HUES48 (cell line): Measurements from ENCODE around the gene GATAD2A.

Experiments used
- H3K27ac ChIP-seq: one replicate; pipeline ENCODE4 v1.7.0; 2013; ENCODE audit warnings: low read depth, low read length, inconsistent platforms
- H3K27me3 ChIP-seq: 2 replicates; pipeline ENCODE4 v1.6.1; 2013; ENCODE audit warnings: mild to moderate bottlenecking, low read length; ENCODE audit not compliant: control insufficient read depth, insufficient read depth
- H3K36me3 ChIP-seq: 2 replicates; pipeline ENCODE4 v1.6.1; 2013; ENCODE audit warnings: low read length; ENCODE audit not compliant: control insufficient read depth, insufficient read depth
- H3K4me1 ChIP-seq: 2 replicates; pipeline ENCODE4 v1.6.1; 2013; ENCODE audit warnings: mild to moderate bottlenecking, low read length; ENCODE audit not compliant: control insufficient read depth, insufficient read depth
- H3K4me3 ChIP-seq: 2 replicates; pipeline ENCODE4 v1.5.1; 2013; ENCODE audit warnings: mild to moderate bottlenecking, low read depth, low read length
- H3K9ac ChIP-seq: 2 replicates; pipeline ENCODE4 v1.6.1; 2013; ENCODE audit warnings: mild to moderate bottlenecking, low read depth, low read length, moderate library complexity
- H3K9me3 ChIP-seq: 2 replicates; pipeline ENCODE4 v1.6.1; 2013; ENCODE audit warnings: low read length; ENCODE audit not compliant: control insufficient read depth, insufficient read depth

Gene GATAD2A

DNA sequence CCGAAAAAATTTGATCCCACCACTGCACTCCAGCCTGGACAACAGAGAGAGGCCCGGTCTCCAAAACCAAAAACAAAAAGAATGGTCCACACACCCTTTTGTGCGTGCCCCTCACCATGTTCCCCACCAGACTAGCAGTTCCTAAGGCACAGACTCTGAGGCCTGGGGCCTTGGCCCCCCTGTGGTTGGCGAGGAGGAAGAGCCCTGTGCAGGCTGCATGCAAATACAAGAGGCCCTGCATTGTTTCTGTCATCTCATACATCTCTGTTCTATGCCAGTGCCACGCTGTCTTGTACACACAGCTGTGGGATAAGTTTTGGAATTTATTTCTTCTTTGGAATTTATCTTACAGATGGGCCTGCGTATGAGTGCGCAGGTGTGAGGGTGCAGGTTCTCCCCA, 118.6 kb downstream of the GATAD2A start:
- no peaks in the 10 kb centered on the region for H3K4me1 ChIP-seq
- peaks cover 3% of the 10 kb centered on the region; the same call in 1 of the 2 replicates for H3K9me3 ChIP-seq
- no peak overlapping the region for H3K4me3 ChIP-seq
- no peaks in the 10 kb centered on the region for H3K27me3 ChIP-seq
- no peak overlapping the region for H3K27ac ChIP-seq
- peaks cover 54% of the 10 kb centered on the region for H3K36me3 ChIP-seq
- H3K9ac ChIP-seq, result no peak overlapping the region

DNA sequence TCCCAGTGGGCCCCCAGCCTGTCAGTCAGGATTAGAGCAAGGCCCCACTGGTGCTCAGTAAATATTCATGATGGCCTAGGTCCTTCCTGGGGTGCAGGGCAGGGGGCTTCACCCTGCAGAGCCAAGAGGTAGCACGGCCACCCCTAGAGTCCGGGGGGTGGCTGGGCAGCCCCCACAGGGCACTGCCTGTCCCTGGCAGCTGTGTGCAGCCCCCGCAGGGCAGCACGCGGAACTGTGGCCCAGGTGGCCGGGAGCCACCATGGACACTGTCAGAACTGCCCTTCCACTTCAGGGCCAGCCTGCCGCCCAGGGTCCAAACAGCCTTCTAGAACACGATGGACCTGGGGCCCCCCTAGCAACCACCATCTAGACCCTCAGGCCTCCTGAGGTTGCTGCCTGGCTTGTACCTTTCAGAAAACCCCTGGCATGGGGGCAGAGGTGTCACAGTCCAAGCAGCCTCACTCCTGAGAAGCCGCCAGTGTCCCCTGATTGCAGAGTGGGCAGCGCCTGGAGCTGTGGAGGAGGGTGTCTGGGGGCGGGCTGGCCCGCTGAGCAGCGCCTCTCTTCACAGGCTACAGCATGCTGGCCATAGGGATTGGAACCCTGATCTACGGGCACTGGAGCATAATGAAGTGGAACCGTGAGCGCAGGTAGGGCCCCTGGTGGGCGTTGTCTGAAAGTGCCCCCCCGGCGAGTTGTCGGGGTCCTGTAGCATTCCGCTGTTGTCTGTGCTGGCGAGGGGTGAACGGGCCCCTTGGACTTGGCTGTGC, 120.3 kb downstream of the GATAD2A start:
- Histone ChIP-seq H3K4me1 (no peaks in the 10 kb centered on the region), H3K4me3 (no peak overlapping the region), H3K9me3 (peaks cover 3% of the 10 kb centered on the region; the same call in 1 of the 2 replicates), H3K36me3 (peaks cover 45% of the 10 kb centered on the region), H3K9ac (no peak overlapping the region), H3K27me3 (no peaks in the 10 kb centered on the region), H3K27ac (no peak overlapping the region)

DNA sequence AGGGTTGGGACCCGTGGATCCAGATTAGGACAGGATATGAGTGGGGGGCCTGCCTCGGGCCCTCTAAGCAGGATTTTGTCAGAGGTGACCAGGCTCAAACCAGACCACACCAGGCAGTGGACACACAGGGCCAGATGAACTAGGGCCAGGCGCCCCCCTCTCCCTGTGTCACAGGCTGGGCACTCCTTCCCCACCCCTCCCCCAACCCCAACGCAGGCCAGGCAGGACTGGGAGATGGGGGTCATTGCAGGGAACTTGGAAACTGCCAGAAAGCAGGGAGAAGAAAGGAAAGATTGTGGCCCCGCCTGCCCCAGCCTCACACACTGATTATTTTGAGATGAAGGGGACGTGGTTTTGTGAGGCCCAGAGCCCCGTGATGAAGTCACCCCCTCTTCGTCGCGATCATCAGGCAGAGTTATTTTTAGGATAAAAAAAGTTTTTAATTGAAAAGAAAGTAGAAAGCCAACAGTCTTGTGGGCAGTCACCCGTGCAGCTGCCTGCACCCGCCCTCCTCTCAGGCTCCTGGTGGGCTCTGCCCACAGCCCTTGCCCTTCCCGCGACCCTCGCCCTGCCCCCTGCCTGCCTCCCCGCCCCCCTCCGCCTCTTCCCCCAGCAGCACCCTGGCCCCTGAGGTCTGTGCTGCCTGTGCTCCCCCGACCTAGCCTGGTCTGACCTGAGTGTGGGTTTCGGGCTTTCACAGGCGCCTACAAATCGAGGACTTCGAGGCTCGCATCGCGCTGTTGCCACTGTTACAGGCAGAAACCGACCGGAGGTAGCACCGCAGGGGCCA, 121.3 kb downstream of the GATAD2A start:
- Histone ChIP-seq H3K9me3 (no peaks in the 10 kb centered on the region), H3K27me3 (no peaks in the 10 kb centered on the region), H3K4me3 (no peak overlapping the region), H3K36me3 (peaks cover 46% of the 10 kb centered on the region), H3K9ac (no peak overlapping the region), H3K27ac (no peak overlapping the region), H3K4me1 (no peaks in the 10 kb centered on the region)

DNA sequence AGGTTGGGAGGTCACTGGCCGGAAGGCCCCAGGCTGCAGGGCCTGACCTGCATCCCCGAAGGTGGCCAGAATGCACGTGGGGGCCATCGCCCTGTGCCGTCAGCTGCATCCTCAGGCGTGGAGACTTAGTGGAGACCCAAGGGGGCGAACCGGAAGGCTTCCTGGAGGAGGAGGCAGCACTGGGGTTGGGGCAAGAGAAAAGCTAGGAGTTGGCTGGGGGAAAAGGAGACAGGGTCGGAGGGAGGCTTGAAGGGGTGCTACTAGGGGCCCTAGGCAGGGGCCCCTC, 121.8 kb downstream of the GATAD2A start:
- Histone ChIP-seq H3K27me3 (no peaks in the 10 kb centered on the region), H3K27ac (no peak overlapping the region), H3K36me3 (peaks cover 46% of the 10 kb centered on the region), H3K9me3 (no peaks in the 10 kb centered on the region), H3K4me3 (no peak overlapping the region), H3K9ac (no peak overlapping the region), H3K4me1 (no peaks in the 10 kb centered on the region)

DNA sequence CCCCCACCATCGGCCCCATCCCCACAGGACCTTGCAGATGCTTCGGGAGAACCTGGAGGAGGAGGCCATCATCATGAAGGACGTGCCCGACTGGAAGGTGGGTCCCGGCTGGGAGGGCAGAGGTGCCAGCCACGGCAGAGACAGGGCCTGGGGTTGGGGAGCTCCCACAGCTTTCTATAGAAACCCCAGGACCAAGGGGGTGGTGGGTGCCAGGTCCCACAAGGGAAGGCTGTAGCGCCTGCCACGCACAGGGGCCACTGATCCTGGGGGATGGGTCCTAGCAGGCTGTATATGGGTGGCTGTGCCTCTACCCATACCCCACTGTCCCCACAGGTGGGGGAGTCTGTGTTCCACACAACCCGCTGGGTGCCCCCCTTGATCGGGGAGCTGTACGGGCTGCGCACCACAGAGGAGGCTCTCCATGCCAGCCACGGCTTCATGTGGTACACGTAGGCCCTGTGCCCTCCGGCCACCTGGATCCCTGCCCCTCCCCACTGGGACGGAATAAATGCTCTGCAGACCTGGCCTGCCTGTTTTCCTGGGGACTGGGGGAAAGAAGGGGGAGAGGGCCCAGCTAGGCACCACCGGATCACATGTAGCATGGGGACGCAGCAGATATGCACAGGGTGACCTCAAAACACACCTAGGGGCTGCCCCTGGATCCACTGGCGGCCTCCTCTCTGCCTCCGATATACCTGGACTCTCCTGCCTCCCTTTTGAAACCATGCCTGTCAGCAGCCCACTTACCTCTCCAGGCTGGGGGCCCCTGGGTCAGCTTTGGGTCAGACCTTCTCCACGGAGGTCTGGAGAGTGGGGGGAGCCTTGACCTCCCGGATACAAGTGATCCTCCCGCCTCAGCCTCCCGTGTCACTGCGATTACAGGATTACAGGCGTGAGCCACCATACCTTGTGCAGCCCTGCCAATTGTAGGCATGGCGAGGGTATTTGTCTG, 122.5 kb downstream of the GATAD2A start:
- H3K36me3 ChIP-seq, result peaks cover 46% of the 10 kb centered on the region

DNA sequence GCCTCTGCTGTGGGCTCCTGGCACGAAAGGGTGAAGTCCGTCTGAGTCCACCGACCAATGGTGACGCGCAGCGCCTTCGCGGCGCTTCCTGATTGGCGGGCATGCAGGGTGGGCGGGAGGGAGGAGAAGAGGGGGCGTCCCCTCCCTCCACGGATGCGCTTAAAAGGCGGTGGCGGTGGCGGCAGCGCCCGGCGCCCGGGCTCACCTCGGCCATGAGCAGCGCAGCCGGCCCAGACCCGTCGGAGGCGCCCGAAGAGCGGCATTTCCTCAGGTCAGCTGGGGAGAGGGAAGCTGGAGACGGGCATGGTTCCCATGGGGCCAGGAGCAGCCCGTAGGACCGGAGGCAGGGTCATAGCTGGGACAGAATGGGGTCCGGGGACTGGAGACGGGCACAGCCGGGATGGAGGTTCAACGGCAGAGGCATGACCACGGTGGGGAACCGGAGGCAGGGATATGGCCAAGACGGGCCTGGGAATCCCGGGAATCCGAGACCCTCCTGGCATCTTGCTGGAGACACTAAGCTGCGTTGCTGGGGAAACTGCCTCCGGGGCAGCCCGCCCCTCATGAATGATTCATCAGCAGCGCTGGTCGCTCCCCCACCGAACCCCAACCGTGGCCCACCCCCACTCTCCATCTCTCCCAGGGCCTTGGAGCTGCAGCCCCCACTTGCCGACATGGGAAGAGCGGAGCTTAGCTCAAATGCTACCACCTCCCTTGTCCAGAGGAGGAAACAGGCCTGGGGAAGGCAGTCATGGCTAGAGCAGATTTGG, 123.4 kb downstream of the GATAD2A start, which contains the start of gene YJEFN3:
TSS of gene YJEFN3 (plus strand) at position 191 of the 770 bp plus-strand sequence. CDS start at position 213, 22 bp downstream.
- no peaks in the 10 kb centered on the region for H3K4me1 ChIP-seq
- peaks cover under 1% of the 10 kb centered on the region; the same call in 1 of the 2 replicates for H3K27me3 ChIP-seq
- H3K36me3 ChIP-seq, result peaks cover 39% of the 10 kb centered on the region
- H3K9ac ChIP-seq, result no peak within 1 kb of the TSS
- H3K4me3 ChIP-seq, result no peak within 1 kb of the TSS
- no peaks in the 10 kb centered on the region for H3K9me3 ChIP-seq
- no peak within 1 kb of the TSS for H3K27ac ChIP-seq

More for the DNA sequence above, 122.5 kb downstream of the GATAD2A start:
- Histone ChIP-seq H3K27ac (no peak overlapping the region), H3K9me3 (no peaks in the 10 kb centered on the region), H3K4me1 (no peaks in the 10 kb centered on the region), H3K27me3 (no peaks in the 10 kb centered on the region), H3K4me3 (no peak overlapping the region), H3K9ac (no peak overlapping the region)

DNA sequence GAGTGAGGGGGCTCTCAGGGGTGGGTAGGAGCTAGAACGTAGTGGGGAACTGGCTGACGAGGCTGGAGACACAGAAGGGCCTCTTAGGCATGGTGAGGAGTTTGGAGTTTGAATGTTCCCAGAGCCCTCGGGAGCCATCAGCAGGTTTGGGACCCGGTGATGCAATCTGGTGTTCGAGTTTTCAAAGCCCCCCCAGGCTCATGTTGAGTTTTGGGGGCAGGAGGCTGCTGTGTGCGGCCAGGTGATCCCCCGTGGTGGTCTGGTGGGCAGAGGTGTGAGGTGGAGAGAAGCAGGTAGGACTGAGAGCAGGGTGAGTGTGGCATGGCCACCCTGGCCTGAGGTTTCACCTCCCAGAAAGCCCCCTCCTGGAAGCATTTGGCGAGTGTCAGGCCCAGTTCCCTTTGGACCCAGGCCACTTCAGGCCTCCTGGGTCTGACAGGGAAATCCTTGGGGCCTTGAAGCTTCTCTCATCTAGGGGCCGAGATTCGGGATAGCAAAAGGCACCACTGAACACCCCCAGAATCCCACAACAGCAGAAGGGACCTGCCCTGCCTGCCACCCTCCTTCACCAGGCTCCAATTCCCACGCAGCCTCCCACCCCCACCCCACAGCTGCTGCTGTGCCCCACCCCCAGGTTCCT, 124.4 kb downstream of the GATAD2A start:
- H3K27me3 ChIP-seq, result peaks cover 4% of the 10 kb centered on the region; the same call in 1 of the 2 replicates
- H3K9ac ChIP-seq, result no peak overlapping the region
- peaks cover 34% of the 10 kb centered on the region for H3K36me3 ChIP-seq
- H3K9me3 ChIP-seq, result no peaks in the 10 kb centered on the region
- no peak overlapping the region for H3K4me3 ChIP-seq
- no peak overlapping the region for H3K27ac ChIP-seq
- no peaks in the 10 kb centered on the region for H3K4me1 ChIP-seq

DNA sequence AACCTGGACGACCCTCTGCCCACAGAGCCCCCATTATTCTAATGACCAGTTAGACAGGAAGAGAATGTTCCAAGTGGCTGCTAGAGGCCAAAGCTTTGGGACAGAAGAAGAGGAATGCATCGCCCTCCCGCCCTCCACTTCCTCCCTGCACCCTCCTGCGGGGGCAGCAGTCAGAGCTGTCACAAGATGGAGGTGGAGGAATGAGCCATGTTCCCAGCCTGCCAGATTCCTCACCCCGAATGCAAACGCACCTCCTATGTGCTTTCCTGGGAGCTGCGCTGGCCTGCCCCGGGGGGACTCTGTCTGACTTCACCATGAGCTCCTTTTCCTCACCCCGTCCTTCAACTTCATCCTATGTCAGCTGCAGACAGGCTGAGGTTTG, 124.9 kb downstream of the GATAD2A start:
- peaks cover 4% of the 10 kb centered on the region; the same call in 1 of the 2 replicates for H3K27me3 ChIP-seq
- H3K4me1 ChIP-seq, result no peaks in the 10 kb centered on the region
- H3K4me3 ChIP-seq, result no peak overlapping the region
- H3K27ac ChIP-seq, result no peak overlapping the region
- H3K9me3 ChIP-seq, result no peaks in the 10 kb centered on the region
- H3K36me3 ChIP-seq, result peaks cover 34% of the 10 kb centered on the region
- H3K9ac ChIP-seq, result no peak overlapping the region

DNA sequence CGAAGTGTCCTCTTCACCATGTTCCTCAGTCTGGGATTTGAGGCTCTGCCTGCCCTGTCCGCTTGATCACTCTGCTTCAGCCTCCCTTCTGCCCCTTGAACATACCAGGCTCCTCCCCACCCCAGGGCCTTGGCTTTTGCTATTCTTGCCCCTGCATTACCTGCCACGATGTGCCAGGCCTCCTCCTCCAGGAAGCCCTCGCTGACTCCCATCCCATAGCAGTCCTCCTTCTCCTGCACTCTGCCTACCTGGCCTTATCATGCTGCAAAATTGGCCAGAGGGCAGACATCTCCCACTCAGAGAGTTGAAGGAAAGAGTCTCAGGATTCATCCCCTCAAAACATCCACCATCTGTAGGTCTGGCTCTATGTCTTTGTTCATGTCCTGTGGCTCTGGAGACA, 125.4 kb downstream of the GATAD2A start:
- Histone ChIP-seq H3K4me3 (no peak overlapping the region), H3K27ac (no peak overlapping the region)

More for the DNA sequence above, 125.4 kb downstream of the GATAD2A start:
- peaks cover 34% of the 10 kb centered on the region for H3K36me3 ChIP-seq
- H3K4me1 ChIP-seq, result no peaks in the 10 kb centered on the region
- peaks cover 4% of the 10 kb centered on the region; the same call in 1 of the 2 replicates for H3K27me3 ChIP-seq
- no peak overlapping the region for H3K9ac ChIP-seq
- no peaks in the 10 kb centered on the region for H3K9me3 ChIP-seq
